Measurements from ENCODE around the gene WSCD2.

WSCD2 gene

GRCh38 chr12:108104657-108105056 lies 24.4 kb upstream of the WSCD2 start:
- Histone ChIP-seq H3K9me3 (ENCODE audit: control insufficient read depth in 5 of 5, low read length in 5 of 5) (peaks cover 0 to 2% (median 0%) of the 10 kb centered on the region in 5 donors), H3K4me1 (ENCODE audit: control insufficient read depth in 5 of 5, insufficient read depth in 5 of 5, low read length in 5 of 5) (no peaks in the 10 kb centered on the region), H3K9ac (ENCODE audit: low read length in 5 of 5) (no peak overlapping the region), H3K4me3 (ENCODE audit: low read depth in 1 of 5, low read length in 5 of 5) (no peak overlapping the region), H3K27me3 (ENCODE audit: control insufficient read depth in 5 of 5, insufficient read depth in 4 of 5, low read length in 5 of 5) (peaks cover 0 to 6% (median 2%) of the 10 kb centered on the region in 5 donors), H3K36me3 (ENCODE audit: control insufficient read depth in 5 of 5, insufficient read depth in 5 of 5, low read length in 5 of 5) (no peaks in the 10 kb centered on the region), H3K27ac (ENCODE audit: low read depth, low read length) (no peak overlapping the region)

GRCh38 chr12:108106599-108106998 lies 22.5 kb upstream of the WSCD2 start:
- H3K9ac ChIP-seq (ENCODE audit: low read length in 5 of 5): no peak overlapping the region
- no peaks in the 10 kb centered on the region for H3K36me3 ChIP-seq (ENCODE audit: control insufficient read depth in 5 of 5, insufficient read depth in 5 of 5, low read length in 5 of 5)
- H3K4me1 ChIP-seq (ENCODE audit: control insufficient read depth in 5 of 5, insufficient read depth in 5 of 5, low read length in 5 of 5): no peaks in the 10 kb centered on the region
- H3K27ac ChIP-seq (ENCODE audit: low read depth, low read length): no peak overlapping the region
- no peak overlapping the region for H3K4me3 ChIP-seq (ENCODE audit: low read depth in 1 of 5, low read length in 5 of 5)
- peaks cover 0 to 11% (median 0%) of the 10 kb centered on the region in 5 donors for H3K27me3 ChIP-seq (ENCODE audit: control insufficient read depth in 5 of 5, insufficient read depth in 4 of 5, low read length in 5 of 5)
- H3K9me3 ChIP-seq (ENCODE audit: control insufficient read depth in 5 of 5, low read length in 5 of 5): peaks cover 0 to 2% (median 0%) of the 10 kb centered on the region in 5 donors

GRCh38 chr12:108107293-108107692 lies 21.8 kb upstream of the WSCD2 start:
- Histone ChIP-seq H3K4me3 (ENCODE audit: low read depth in 1 of 5, low read length in 5 of 5) (no peak overlapping the region), H3K9me3 (ENCODE audit: control insufficient read depth in 5 of 5, low read length in 5 of 5) (peaks cover 0 to 2% (median 0%) of the 10 kb centered on the region in 5 donors), H3K9ac (ENCODE audit: low read length in 5 of 5) (no peak overlapping the region), H3K27me3 (ENCODE audit: control insufficient read depth in 5 of 5, insufficient read depth in 4 of 5, low read length in 5 of 5) (peaks cover 0 to 11% (median 3%) of the 10 kb centered on the region in 5 donors), H3K36me3 (ENCODE audit: control insufficient read depth in 5 of 5, insufficient read depth in 5 of 5, low read length in 5 of 5) (no peaks in the 10 kb centered on the region), H3K27ac (ENCODE audit: low read depth, low read length) (no peak overlapping the region), H3K4me1 (ENCODE audit: control insufficient read depth in 5 of 5, insufficient read depth in 5 of 5, low read length in 5 of 5) (no peaks in the 10 kb centered on the region)

GRCh38 chr12:108109504-108109903 lies 19.6 kb upstream of the WSCD2 start:
- no peaks in the 10 kb centered on the region for H3K9me3 ChIP-seq (ENCODE audit: control insufficient read depth in 5 of 5, low read length in 5 of 5)

GRCh38 chr12:108109954-108110353 lies 19.1 kb upstream of the WSCD2 start:
- Histone ChIP-seq H3K9ac (ENCODE audit: low read length in 5 of 5) (no peak overlapping the region), H3K27me3 (ENCODE audit: control insufficient read depth in 5 of 5, insufficient read depth in 4 of 5, low read length in 5 of 5) (peaks cover 0 to 11% (median 9%) of the 10 kb centered on the region in 5 donors), H3K27ac (ENCODE audit: low read depth, low read length) (no peak overlapping the region), H3K36me3 (ENCODE audit: control insufficient read depth in 5 of 5, insufficient read depth in 5 of 5, low read length in 5 of 5) (no peaks in the 10 kb centered on the region), H3K4me3 (ENCODE audit: low read depth in 1 of 5, low read length in 5 of 5) (no peak overlapping the region), H3K4me1 (ENCODE audit: control insufficient read depth in 5 of 5, insufficient read depth in 5 of 5, low read length in 5 of 5) (peaks cover 0 to 11% (median 0%) of the 10 kb centered on the region in 5 donors), H3K9me3 (ENCODE audit: control insufficient read depth in 5 of 5, low read length in 5 of 5) (no peaks in the 10 kb centered on the region)

More at GRCh38 chr12:108109504-108109903, 19.6 kb upstream of the WSCD2 start:
- Histone ChIP-seq H3K36me3 (ENCODE audit: control insufficient read depth in 5 of 5, insufficient read depth in 5 of 5, low read length in 5 of 5) (no peaks in the 10 kb centered on the region), H3K27me3 (ENCODE audit: control insufficient read depth in 5 of 5, insufficient read depth in 4 of 5, low read length in 5 of 5) (peaks cover 0 to 11% (median 9%) of the 10 kb centered on the region in 5 donors), H3K9ac (ENCODE audit: low read length in 5 of 5) (no peak overlapping the region), H3K4me1 (ENCODE audit: control insufficient read depth in 5 of 5, insufficient read depth in 5 of 5, low read length in 5 of 5) (peaks cover 0 to 11% (median 0%) of the 10 kb centered on the region in 5 donors), H3K27ac (ENCODE audit: low read depth, low read length) (no peak overlapping the region), H3K4me3 (ENCODE audit: low read depth in 1 of 5, low read length in 5 of 5) (no peak overlapping the region)

GRCh38 chr12:108110844-108111243 lies 18.2 kb upstream of the WSCD2 start:
- Histone ChIP-seq H3K27ac (ENCODE audit: low read depth, low read length) (no peak overlapping the region), H3K4me3 (ENCODE audit: low read depth in 1 of 5, low read length in 5 of 5) (no peak overlapping the region), H3K9ac (ENCODE audit: low read length in 5 of 5) (no peak overlapping the region), H3K4me1 (ENCODE audit: control insufficient read depth in 5 of 5, insufficient read depth in 5 of 5, low read length in 5 of 5) (peaks cover 2 to 17% (median 8%) of the 10 kb centered on the region in 5 donors), H3K36me3 (ENCODE audit: control insufficient read depth in 5 of 5, insufficient read depth in 5 of 5, low read length in 5 of 5) (no peaks in the 10 kb centered on the region), H3K9me3 (ENCODE audit: control insufficient read depth in 5 of 5, low read length in 5 of 5) (no peaks in the 10 kb centered on the region), H3K27me3 (ENCODE audit: control insufficient read depth in 5 of 5, insufficient read depth in 4 of 5, low read length in 5 of 5) (peaks cover 0 to 11% (median 9%) of the 10 kb centered on the region in 5 donors)

GRCh38 chr12:108112832-108113556 lies 16.1 kb upstream of the WSCD2 start:
- no peak overlapping the region for H3K27ac ChIP-seq (ENCODE audit: low read depth, low read length)
- H3K9me3 ChIP-seq (ENCODE audit: control insufficient read depth in 5 of 5, low read length in 5 of 5): no peaks in the 10 kb centered on the region
- peaks cover 5 to 24% (median 15%) of the 10 kb centered on the region in 5 donors for H3K4me1 ChIP-seq (ENCODE audit: control insufficient read depth in 5 of 5, insufficient read depth in 5 of 5, low read length in 5 of 5)
- H3K9ac ChIP-seq (ENCODE audit: low read length in 5 of 5): no peak overlapping the region
- H3K4me3 ChIP-seq (ENCODE audit: low read depth in 1 of 5, low read length in 5 of 5): no peak overlapping the region
- H3K27me3 ChIP-seq (ENCODE audit: control insufficient read depth in 5 of 5, insufficient read depth in 4 of 5, low read length in 5 of 5): peaks cover 0 to 16% (median 9%) of the 10 kb centered on the region in 5 donors
- H3K36me3 ChIP-seq (ENCODE audit: control insufficient read depth in 5 of 5, insufficient read depth in 5 of 5, low read length in 5 of 5): no peaks in the 10 kb centered on the region

- Histone ChIP-seq H3K4me3 (ENCODE audit: low read depth in 1 of 5, low read length in 5 of 5) (no peak overlapping the region), H3K9me3 (ENCODE audit: control insufficient read depth in 5 of 5, low read length in 5 of 5) (no peaks in the 10 kb centered on the region), H3K9ac (ENCODE audit: low read length in 5 of 5) (no peak overlapping the region), H3K27ac (ENCODE audit: low read depth, low read length) (no peak overlapping the region), H3K36me3 (ENCODE audit: control insufficient read depth in 5 of 5, insufficient read depth in 5 of 5, low read length in 5 of 5) (no peaks in the 10 kb centered on the region), H3K27me3 (ENCODE audit: control insufficient read depth in 5 of 5, insufficient read depth in 4 of 5, low read length in 5 of 5) (peaks cover 0 to 19% (median 9%) of the 10 kb centered on the region in 5 donors), H3K4me1 (ENCODE audit: control insufficient read depth in 5 of 5, insufficient read depth in 5 of 5, low read length in 5 of 5) (peaks cover 5 to 34% (median 19%) of the 10 kb centered on the region in 5 donors)
Observed at GRCh38 chr12:108115123-108116121, 13.7 kb upstream of the WSCD2 start.

- Histone ChIP-seq H3K4me1 (ENCODE audit: control insufficient read depth in 5 of 5, insufficient read depth in 5 of 5, low read length in 5 of 5) (peaks cover 5 to 34% (median 19%) of the 10 kb centered on the region in 5 donors), H3K36me3 (ENCODE audit: control insufficient read depth in 5 of 5, insufficient read depth in 5 of 5, low read length in 5 of 5) (no peaks in the 10 kb centered on the region), H3K27me3 (ENCODE audit: control insufficient read depth in 5 of 5, insufficient read depth in 4 of 5, low read length in 5 of 5) (peaks cover 4 to 19% (median 9%) of the 10 kb centered on the region in 5 donors), H3K9me3 (ENCODE audit: control insufficient read depth in 5 of 5, low read length in 5 of 5) (no peaks in the 10 kb centered on the region), H3K4me3 (ENCODE audit: low read depth in 1 of 5, low read length in 5 of 5) (no peak overlapping the region), H3K27ac (ENCODE audit: low read depth, low read length) (no peak overlapping the region), H3K9ac (ENCODE audit: low read length in 5 of 5) (no peak overlapping the region)
Observed at GRCh38 chr12:108116254-108116653, 12.8 kb upstream of the WSCD2 start.

Data from subcutaneous abdominal adipose tissue (tissue), 5 donors.